ENCODE data around the gene NOL6.

NOL6 gene

GRCh38 chr9:33439731-33440130, 34.0 kb downstream of the NOL6 start:
- ATAC-seq (ENCODE audit: low read depth), result no peak
- Histone ChIP-seq H3K4me1 (ENCODE audit: insufficient read depth, poor library complexity, severe bottlenecking) (peaks cover 17% of the 10 kb centered on the region), H3K9me3 (ENCODE audit: severe bottlenecking) (no peaks in the 10 kb centered on the region), H3K4me3 (ENCODE audit: severe bottlenecking) (no peak overlapping the region), H3K27ac (ENCODE audit: poor library complexity, severe bottlenecking) (no peak overlapping the region), H3K36me3 (ENCODE audit: low read depth) (no peaks in the 10 kb centered on the region), H3K27me3 (ENCODE audit: insufficient read depth, poor library complexity, severe bottlenecking) (no peaks in the 10 kb centered on the region)
- DNase-seq (ENCODE audit: low spot score), result no peak
- TF ChIP-seq CTCF (IDR thresholded peaks at IDR 0.05; ENCODE audit: poor library complexity, severe bottlenecking), result no peak

- Histone ChIP-seq H3K27ac (ENCODE audit: poor library complexity, severe bottlenecking) (no peak overlapping the region), H3K36me3 (ENCODE audit: low read depth) (no peaks in the 10 kb centered on the region), H3K4me1 (ENCODE audit: insufficient read depth, poor library complexity, severe bottlenecking) (peaks cover 17% of the 10 kb centered on the region), H3K27me3 (ENCODE audit: insufficient read depth, poor library complexity, severe bottlenecking) (no peaks in the 10 kb centered on the region), H3K4me3 (ENCODE audit: severe bottlenecking) (no peak overlapping the region), H3K9me3 (ENCODE audit: severe bottlenecking) (no peaks in the 10 kb centered on the region)
- no peak for ATAC-seq (ENCODE audit: low read depth)
- TF ChIP-seq CTCF (IDR thresholded peaks at IDR 0.05; ENCODE audit: poor library complexity, severe bottlenecking), result no peak
- no peak for DNase-seq (ENCODE audit: low spot score)
Measured at GRCh38 chr9:33438926-33439680, 34.6 kb downstream of the NOL6 start.

- Histone ChIP-seq H3K4me3 (ENCODE audit: severe bottlenecking) (no peak overlapping the region), H3K9me3 (ENCODE audit: severe bottlenecking) (no peaks in the 10 kb centered on the region), H3K36me3 (ENCODE audit: low read depth) (no peaks in the 10 kb centered on the region), H3K27me3 (ENCODE audit: insufficient read depth, poor library complexity, severe bottlenecking) (no peaks in the 10 kb centered on the region), H3K27ac (ENCODE audit: poor library complexity, severe bottlenecking) (no peak overlapping the region), H3K4me1 (ENCODE audit: insufficient read depth, poor library complexity, severe bottlenecking) (peaks cover 11% of the 10 kb centered on the region)
- no peak for TF ChIP-seq CTCF (IDR thresholded peaks at IDR 0.05; ENCODE audit: poor library complexity, severe bottlenecking)
- DNase-seq (ENCODE audit: low spot score) (no peak), ATAC-seq (ENCODE audit: low read depth) (no peak)
Measured at GRCh38 chr9:33437898-33438297, 35.8 kb downstream of the NOL6 start.

GRCh38 chr9:33437205-33437604, 36.5 kb downstream of the NOL6 start:
- H3K9me3 ChIP-seq (ENCODE audit: severe bottlenecking), result no peaks in the 10 kb centered on the region
- peaks cover 6% of the 10 kb centered on the region for H3K4me1 ChIP-seq (ENCODE audit: insufficient read depth, poor library complexity, severe bottlenecking)
- TF ChIP-seq CTCF (IDR thresholded peaks at IDR 0.05; ENCODE audit: poor library complexity, severe bottlenecking), result no peak
- DNase-seq (ENCODE audit: low spot score), result no peak
- H3K27me3 ChIP-seq (ENCODE audit: insufficient read depth, poor library complexity, severe bottlenecking), result no peaks in the 10 kb centered on the region
- ATAC-seq (ENCODE audit: low read depth), result no peak
- H3K4me3 ChIP-seq (ENCODE audit: severe bottlenecking), result no peak overlapping the region
- H3K27ac ChIP-seq (ENCODE audit: poor library complexity, severe bottlenecking), result no peak overlapping the region
- no peaks in the 10 kb centered on the region for H3K36me3 ChIP-seq (ENCODE audit: low read depth)

DNA sequence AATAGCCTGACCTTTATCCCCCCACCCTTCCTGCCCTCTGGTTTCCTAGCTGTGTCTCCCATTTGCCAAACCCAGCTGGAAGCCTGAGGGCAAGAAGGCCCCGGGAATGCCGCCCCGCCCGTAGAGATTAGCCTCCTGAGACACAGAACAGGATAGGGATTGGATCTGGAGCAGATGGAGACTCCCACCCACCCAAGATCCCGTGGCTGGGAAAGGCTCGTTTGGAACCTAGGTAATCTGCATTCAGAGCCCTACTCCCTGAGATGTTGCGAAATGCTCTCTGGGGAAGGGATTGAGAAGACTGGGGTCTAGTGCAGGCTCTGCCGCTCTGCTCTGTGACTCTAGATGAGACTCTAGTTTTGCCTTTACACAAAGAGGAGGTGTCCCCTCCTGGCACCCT, 37.3 kb downstream of the NOL6 start:
- H3K4me1 ChIP-seq (ENCODE audit: insufficient read depth, poor library complexity, severe bottlenecking), result peaks cover 8% of the 10 kb centered on the region
- H3K27ac ChIP-seq (ENCODE audit: poor library complexity, severe bottlenecking), result no peak overlapping the region
- H3K27me3 ChIP-seq (ENCODE audit: insufficient read depth, poor library complexity, severe bottlenecking), result no peaks in the 10 kb centered on the region
- peak; percentile 29; the same call in 1 of the 3 replicates for ATAC-seq (ENCODE audit: low read depth)
- H3K4me3 ChIP-seq (ENCODE audit: severe bottlenecking), result no peak overlapping the region
- DNase-seq (ENCODE audit: low spot score), result no peak
- H3K36me3 ChIP-seq (ENCODE audit: low read depth), result no peaks in the 10 kb centered on the region
- no peak for TF ChIP-seq CTCF (IDR thresholded peaks at IDR 0.05; ENCODE audit: poor library complexity, severe bottlenecking)
- H3K9me3 ChIP-seq (ENCODE audit: severe bottlenecking), result no peaks in the 10 kb centered on the region
